ENCODE results near the gene EMILIN2.
"Not testable (repeated sequence)": the region's sequence is repeated elsewhere in the genome, so short reads cannot be mapped to it uniquely, and the experiment has no call there.

Gene EMILIN2

DNA sequence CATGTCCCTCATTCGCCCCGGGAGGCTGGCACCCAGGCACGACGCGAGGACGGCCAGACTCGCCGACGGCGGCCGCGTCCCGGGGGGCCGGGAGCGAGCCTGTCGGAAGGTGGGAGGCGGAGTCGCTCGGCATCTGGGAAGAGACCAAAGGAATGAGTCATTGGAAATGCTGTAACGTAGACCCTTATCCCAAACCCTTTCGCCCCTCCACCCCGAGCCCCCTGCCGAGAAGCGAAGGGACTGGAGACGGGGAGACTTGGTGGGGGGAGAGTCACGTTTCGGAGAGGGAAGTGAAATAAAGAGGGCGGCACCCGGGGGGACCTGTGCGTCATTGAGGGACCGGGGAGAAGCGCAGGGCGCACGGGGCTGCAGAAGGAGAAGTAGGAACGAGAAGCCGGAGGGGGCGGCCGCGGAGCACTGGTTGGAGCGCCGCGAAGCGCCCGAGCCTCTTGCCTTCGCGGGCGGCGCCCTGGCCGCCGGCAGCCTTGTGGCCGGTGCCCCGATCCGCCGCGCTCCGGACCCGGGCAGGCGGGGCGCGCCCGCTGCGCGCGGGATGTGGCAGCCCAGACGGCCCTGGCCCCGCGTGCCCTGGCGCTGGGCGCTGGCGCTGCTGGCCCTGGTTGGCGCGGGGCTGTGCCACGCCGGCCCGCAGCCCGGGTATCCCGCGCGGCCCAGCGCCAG, at the start of gene EMILIN2:
Gene EMILIN2 (plus strand): TSS at position 371 of the 681 bp plus-strand sequence. CDS start 183 bp downstream, at position 554.
- DNase-seq, result peak; percentile 62
- ATAC-seq, result peak; percentile 45

DNA sequence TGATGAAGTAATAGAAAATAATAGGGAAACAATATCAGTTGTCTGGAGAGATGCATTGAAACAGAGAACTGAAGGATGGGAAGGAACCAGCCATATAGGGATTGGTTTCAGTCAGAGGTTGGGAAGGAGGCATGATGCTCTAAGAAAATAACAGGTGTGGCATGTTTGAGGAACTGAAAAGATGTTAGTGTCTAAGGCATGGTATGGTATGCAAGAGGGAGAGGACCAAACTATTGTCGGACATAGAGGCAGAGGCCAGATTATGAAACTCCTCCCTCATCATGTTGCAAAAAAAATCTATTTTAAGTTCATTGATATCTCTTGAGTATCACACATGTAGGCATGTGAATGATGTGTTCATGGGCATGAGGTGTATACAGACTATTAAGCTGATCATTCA, 48.9 kb upstream of the EMILIN2 start:
- DNase-seq (no peak), ATAC-seq (no peak)

GRCh38 chr18:2799369-2799768, 47.4 kb upstream of the EMILIN2 start:
- DNase-seq (no peak), ATAC-seq (no peak)

DNA sequence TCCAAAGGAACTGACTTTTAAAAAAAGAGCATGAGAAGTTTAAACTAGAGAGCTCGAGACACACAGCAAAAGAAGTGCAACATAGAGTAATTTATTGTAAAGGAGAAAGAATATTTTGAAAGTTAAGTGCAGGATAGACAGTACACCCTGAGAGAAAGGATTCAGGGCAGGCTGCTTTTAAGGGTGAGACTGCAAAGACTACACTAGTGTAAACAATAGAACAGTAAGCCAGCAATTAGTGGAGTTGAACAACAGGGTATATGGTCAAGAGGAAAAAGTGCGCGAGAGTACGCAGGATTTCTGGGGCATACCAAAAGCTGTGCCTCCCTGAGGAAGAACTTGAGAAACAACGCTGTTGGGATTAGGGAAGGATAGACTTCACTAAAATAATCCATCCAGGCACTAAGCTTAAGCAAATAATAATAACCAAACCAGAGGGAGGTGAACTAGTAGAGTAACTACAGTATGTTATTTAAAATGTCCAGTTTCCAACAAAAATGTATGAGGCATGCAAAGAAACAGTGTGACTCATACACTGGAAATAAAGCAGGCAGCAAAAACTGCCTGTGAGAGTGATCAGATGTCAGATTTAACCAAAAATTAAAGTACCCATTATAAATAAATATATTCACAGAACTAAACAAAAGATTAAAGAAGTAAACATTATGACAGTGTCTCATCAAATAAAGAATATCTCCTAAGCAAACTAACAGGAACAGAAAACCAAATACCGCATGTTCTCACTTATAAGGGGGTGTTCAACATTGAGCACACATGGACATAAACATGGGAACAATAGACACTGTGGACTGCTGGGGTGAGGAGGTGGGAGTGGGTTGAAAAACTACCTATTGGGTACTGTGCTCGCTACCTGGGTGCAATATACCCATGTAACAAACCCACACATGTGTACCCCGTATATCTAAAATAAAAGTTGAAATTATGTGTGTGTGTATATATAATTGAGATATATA, 40.5 kb upstream of the EMILIN2 start:
- DNase-seq (no peak), ATAC-seq (no peak)

DNA sequence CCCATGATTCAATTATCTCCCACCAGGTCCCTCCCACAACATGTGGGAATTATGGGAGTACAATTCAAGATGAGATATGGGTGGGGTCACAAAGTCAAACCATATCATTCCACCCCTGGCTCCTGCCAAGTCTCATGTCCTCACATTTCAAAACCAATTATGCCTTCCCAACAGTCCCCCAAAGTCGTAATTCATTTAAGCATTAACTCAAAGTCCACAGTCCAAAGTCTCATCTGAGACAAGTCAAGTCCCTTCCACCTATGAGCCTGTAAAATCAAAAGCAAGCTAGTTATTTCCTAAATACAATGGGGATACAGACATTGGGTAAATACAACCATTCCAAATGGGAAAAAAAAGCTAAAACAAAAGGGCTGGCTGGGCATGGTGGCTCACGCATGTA, 38.2 kb upstream of the EMILIN2 start:
- not testable (repeated sequence) for ATAC-seq, DNase-seq

DNA sequence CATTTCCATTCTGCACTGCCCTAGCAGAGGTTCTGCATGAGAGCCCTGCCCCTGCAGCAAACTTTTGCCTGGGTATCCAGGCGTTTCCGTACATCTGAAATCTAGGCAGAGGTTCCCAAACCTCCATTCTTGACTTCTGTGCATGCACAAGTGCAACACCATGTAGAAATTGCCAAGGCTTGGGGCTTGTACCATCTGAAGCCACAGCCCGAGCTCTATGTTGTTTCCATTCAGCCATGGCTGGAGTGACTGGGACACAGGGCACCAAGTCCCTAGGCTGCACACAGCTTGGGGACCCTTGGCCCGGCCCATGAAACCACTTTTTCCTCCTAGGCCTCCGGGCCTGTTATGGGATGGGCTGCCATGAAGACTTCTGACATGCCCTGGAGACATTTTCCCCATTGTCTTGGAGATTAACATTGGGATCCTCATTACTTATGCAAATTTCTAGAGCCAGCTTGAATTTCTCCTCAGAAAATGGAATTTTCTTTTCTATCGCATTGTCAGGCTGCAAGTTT, 37.1 kb upstream of the EMILIN2 start:
- ATAC-seq, DNase-seq: not testable (repeated sequence)

GRCh38 chr18:2811416-2811815, 35.4 kb upstream of the EMILIN2 start:
- no peak for ATAC-seq
- no peak for DNase-seq

DNA sequence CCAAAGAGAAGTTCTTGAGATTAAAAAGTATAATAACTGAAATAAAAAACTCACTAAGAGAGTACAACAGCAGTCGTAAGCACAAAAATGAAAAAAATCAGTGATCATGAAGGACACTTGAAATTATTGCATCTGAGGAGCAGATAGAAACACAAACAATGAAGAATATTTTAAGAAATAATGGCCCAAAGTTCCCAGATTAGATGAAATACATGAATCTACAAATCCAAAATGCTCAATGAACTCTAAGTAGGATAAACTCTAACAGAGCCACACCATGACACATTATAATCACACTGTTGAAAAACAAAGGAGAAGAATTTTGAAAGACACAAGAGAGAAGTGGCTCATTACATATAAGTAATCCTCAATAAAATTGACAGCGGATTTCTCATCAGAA, 31.9 kb upstream of the EMILIN2 start:
- ATAC-seq (no peak), DNase-seq (no peak)

DNA sequence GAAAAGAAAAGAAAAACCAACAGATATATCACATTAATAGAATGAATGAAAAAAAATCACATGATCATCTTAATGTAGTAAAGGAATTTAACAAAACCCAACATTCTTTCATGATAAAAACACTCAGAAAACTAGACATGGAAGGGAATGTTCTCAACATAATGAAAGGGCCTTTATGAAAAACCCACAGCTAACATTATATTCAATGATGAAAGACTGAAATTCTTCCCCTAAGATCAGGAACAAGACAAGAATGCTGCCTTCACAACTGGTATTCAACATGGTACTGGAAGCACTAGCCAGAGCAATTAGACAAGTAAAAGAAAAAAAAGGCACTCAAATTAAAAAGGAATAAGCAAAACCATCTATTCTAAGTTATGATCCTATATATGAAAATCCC, 28.5 kb upstream of the EMILIN2 start:
- ATAC-seq (no peak), DNase-seq (no peak)

DNA sequence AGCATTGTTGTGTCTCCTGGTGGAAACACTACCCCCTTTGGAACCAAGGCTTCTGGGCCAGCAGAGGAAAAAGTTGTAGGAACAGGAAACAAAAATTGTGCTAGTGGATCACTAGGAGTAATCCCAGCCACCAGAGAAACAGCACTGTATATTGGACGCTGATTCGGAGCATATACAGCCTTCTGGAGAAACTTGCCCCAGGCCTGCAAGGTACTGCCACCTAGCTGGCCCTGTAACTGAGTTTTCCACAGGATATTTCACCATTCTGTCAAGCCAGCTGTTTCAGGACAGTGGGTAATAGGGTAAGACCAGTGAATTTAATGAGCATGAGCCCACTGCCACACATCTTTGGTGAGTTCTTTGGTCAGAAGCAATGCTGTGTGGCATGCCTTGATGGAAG, 25.1 kb upstream of the EMILIN2 start:
- DNase-seq (no peak), ATAC-seq (no peak)

GRCh38 chr18:2822213-2822921, 24.4 kb upstream of the EMILIN2 start:
- ATAC-seq (no peak), DNase-seq (no peak)

- no peak for ATAC-seq
- no peak for DNase-seq
These were observed 23.6 kb upstream of the EMILIN2 start for GRCh38 chr18:2823202-2823601.

GRCh38 chr18:2823966-2824365, 22.8 kb upstream of the EMILIN2 start:
- ATAC-seq, result no peak
- DNase-seq, result no peak

DNA sequence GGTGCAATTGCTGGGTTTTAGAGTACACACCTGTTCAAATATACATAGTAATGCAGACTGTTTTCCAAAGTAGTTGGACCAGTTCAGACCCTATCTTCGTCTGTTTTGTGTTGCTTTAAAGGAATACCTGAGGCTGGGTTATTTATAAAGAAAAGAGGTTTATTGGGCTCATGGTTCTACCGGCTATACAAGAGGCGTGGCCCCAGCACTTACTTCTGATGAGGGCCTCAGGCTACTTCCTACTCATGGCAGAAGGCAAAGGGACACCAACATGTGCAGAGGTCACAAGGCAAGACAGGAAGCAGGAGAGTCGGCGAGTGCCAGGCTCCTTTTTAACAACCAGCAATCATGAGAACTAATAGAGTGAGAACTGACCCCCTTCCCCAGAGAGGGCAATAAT, 21.9 kb upstream of the EMILIN2 start:
- DNase-seq (no peak), ATAC-seq (no peak)

DNA sequence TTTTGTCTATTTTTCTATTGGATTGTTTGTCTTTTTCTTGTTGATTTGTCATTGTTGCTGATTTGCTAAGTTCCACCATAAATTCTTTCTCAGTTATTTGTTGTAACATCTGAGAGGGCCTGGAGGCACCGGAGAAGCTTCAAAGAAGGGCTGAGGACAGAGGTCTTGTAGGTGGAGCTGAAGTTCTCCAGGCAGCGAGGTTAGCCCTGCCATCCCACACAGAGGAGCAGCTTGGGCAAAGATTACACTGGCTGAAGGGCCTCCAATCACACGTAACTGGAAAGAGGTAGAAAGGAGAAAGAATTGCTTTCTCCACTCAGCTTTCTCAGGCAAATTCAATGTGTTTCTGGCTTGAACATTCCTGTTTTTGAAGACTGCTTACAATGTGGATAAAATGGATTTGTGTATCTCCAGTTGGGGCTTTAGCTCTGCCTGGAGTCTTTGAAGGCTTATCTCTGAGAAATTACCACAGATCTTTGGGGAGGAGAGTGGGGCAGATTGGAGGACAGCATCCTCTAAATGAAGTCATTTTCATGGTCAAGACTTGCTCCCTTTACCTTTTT, 21.1 kb upstream of the EMILIN2 start:
- no peak for ATAC-seq
- no peak for DNase-seq

DNA sequence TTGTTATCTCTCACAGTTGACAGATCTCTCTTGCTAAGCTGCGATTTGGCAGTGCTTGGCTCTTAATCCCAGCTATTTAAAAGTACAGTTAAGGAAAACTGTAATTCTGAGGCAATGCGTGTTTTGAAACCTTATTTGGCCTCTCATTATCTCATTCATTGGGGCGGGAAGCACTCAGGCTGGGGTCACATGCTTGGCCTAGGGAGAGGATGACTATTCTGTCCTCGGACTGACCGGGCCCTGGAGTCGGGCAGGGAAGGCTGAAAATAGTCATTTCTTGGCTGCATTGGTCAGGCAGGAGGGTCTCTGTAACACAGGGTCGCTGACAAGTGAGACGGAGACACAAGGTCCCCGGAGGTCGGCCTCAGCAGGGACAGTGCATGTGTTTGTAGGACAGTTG, 20.2 kb upstream of the EMILIN2 start:
- ATAC-seq (no peak), DNase-seq (no peak)

- no peak for ATAC-seq
These were observed 19.7 kb upstream of the EMILIN2 start for GRCh38 chr18:2827061-2827460.

DNA sequence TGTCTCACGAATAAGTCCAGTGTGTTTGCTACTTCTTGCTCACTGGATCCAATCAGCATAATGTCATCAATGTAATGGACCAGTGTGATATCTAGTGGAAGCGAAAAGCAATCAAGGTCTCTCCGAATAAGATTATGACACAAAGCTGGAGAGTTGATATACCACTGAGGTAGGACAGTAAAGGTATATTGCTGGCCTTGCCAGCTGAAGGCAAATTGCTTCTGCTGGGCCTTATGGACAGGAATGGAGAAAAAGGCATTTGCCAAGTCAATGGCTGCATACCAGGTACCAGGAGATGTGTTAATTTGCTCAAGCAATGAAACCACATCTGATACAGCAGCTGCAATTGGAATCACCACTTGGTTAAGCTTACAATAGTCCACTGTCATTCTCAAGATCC, 10.7 kb upstream of the EMILIN2 start:
- not testable (repeated sequence) for ATAC-seq

More at GRCh38 chr18:2827061-2827460, 19.7 kb upstream of the EMILIN2 start:
- DNase-seq, result no peak

DNA sequence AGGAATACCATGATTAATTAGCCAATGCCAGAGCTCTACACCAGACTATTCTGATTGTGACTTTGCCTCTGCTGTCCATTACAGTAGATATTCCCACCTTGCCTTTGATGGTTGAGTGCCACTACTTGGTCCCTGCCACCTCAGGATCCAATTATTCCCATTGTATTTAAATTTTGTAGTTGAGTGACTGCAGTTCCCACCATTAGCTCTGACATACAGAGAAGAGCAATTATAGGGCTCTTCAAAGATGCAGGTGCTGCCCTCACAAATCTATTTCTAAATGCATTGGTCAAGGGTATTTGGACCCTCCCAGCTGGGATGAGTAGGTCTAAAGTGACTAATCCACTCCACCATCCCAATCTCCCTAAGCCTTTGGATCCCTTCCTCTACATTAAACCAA, 9.5 kb upstream of the EMILIN2 start:
- ATAC-seq, DNase-seq: not testable (repeated sequence)

More for the DNA sequence above, 10.7 kb upstream of the EMILIN2 start:
- DNase-seq, result not testable (repeated sequence)

DNA sequence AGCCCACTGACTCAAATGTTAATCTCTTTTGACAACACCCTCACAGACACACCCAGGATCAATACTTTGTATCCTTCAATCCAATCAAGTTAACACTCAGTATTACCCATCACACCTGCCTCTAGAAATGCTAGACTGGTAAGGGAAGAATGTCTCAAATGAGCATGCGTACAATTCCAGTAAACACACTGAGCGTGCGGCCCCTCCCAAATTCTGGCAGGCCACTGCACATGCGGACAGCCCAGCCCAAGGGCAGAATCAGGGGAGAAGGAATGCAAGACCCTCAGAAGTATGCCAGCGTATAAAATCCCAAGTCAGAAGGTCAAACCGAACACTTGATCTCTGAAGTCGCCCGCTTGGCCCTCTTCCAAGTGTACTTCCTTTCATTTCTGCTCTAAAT, 7.6 kb upstream of the EMILIN2 start:
- no peak for ATAC-seq
- DNase-seq, result no peak

GRCh38 chr18:2840521-2840920, 6.3 kb upstream of the EMILIN2 start:
- DNase-seq (no peak), ATAC-seq (no peak)

DNA sequence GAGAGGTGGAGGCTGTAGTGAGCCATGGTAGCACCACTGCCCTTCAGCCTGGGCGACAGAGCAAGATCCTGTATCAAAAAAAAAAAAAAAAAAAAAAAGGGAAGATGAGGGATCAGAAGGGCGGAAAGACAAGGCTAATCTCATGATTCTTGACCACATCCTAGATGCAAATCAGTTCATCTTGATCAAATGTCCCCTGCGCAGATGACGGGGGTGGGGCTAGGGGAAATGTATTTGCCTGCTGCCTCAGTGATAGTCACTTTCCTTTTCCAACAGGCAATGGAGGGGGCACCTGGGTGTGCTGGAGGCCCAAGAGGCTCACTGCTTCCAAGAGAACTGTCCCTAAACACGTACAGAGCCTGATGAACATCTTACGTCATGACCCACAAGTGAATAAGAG, 3.7 kb upstream of the EMILIN2 start:
- DNase-seq, result no peak
- ATAC-seq, result no peak
